Lower lobe of right lung (tissue), 2 donors: ENCODE results near the gene MYDGF. TPM values are rescaled to one million over a fixed set of nuclear protein-coding genes. Genes with fewer than 3 reads are reported as not detected.

Experiments used
- ATAC-seq, 2 donors: fragments of 200-7000 bp; cut with Tn5 transposase; one replicate each; pipeline ENCODE4 v1.9.1; 2020 to 2022; ENCODE audit warnings: mild to moderate bottlenecking in 2 of 2, moderate library complexity in 2 of 2
- DNase-seq: peaks from one replicate; pipeline ENCODE4 v3.0.0-alpha.2; 2020
- H3K27ac ChIP-seq: fragments of 200-600 bp; one replicate; pipeline ENCODE4 v1.8.0; 2022
- H3K27me3 ChIP-seq: fragments of 200-600 bp; one replicate; pipeline ENCODE4 v1.8.0; 2022; ENCODE audit warnings: low read depth
- H3K36me3 ChIP-seq: fragments of 200-600 bp; one replicate; pipeline ENCODE4 v1.8.0; 2022; ENCODE audit warnings: mild to moderate bottlenecking
- H3K4me1 ChIP-seq: fragments of 200-600 bp; one replicate; pipeline ENCODE4 v1.8.0; 2022
- H3K4me3 ChIP-seq: fragments of 200-600 bp; one replicate; pipeline ENCODE4 v1.8.0; 2022; ENCODE audit warnings: mild to moderate bottlenecking
- H3K9me3 ChIP-seq: fragments of 200-600 bp; one replicate; pipeline ENCODE4 v1.8.0; 2022
- intact Hi-C: fragments of 100-400 bp; cut with DNase I; formaldehyde crosslinking; loops from one replicate; pipeline ENCODE4 v1.11.0; 2022
- long read RNA-seq: library from polyadenylated mRNA; unstranded; transcript quantifications from one replicate; pipeline ENCODE4 v2.0.0, GENCODE V29; 2021
- total RNA-seq: library from RNA; stranded (reverse); fragmentation: NEBNext Ultra II Directional; extraction: Animal tissue kit (Norgen Biotek cat#: 25700); gene quantifications from one replicate; pipeline ENCODE4 v1.2.1, GENCODE V29; 2021
- TF ChIP-seq, protein P1 (sequence below): fragments of 200-600 bp; IDR thresholded peaks from one replicate; pipeline ENCODE4 v1.8.0; 2022; ENCODE audit warnings: antibody characterized with exemption, mild to moderate bottlenecking
- donor health status: DM: no; HTN: yes; CAD: no; lungs with severe emphysema.

The MYDGF gene
- 91.6 TPM for total RNA-seq
- long read RNA-seq, transcript MYDGF-201 (6 exons, 1,018 nt), result major isoform, 156 of 202 reads
- long read RNA-seq, partial matches to known transcripts, result 35 of 202 reads
- long read RNA-seq, other reads (novel, unspliced or antisense), result 11 of 202 reads

DNA sequence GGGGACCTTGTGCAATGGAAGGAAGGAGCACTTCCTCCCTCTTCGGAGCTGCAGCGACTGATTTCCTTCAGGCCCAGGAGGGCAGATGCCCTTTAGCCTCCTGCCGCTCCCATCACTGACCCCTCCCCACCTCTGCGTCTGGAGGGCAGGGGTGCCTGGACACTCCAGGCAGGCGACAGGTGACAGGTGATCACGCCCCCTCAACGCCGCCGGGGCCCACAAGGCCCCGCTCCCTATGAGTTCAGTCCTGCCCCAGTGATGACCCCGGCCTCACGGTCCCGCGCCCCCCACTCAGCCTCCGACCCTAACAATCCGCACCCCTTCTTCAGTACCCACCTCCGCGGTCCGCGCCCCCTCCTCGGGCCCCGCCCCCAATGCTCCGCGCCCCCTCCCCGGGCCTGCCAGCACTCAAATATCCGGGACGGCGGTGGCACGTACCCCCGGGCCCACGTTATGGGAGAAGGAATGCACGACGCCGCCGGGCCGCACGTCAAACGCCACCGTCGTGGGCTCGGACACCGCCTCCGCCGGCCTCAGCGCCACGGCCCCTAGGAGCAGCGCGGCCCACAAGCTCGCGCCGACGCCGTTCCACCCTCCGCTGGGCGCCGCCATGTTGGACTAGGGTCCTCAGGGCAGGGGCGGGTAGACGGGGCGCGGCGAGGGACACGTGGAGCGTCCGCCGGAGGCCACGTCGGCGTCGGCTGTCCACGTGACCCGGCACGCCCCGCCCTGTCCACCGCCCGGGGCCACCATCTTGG is at the start of gene MYDGF:
MYDGF (minus strand) TSS at position 620 of the 758 bp plus-strand sequence; CDS start at position 612, 8 bp downstream.
- peak within 1 kb of the TSS; percentile 71 for H3K27ac ChIP-seq
- H3K27me3 ChIP-seq, result no peaks in the 10 kb centered on the region
- peaks cover 19% of the 10 kb centered on the region for H3K4me1 ChIP-seq
- H3K9me3 ChIP-seq, result no peaks in the 10 kb centered on the region
- ATAC-seq (peak; percentile 99 to 100), DNase-seq (peak; percentile 97)
- TF ChIP-seq, protein P1, sequence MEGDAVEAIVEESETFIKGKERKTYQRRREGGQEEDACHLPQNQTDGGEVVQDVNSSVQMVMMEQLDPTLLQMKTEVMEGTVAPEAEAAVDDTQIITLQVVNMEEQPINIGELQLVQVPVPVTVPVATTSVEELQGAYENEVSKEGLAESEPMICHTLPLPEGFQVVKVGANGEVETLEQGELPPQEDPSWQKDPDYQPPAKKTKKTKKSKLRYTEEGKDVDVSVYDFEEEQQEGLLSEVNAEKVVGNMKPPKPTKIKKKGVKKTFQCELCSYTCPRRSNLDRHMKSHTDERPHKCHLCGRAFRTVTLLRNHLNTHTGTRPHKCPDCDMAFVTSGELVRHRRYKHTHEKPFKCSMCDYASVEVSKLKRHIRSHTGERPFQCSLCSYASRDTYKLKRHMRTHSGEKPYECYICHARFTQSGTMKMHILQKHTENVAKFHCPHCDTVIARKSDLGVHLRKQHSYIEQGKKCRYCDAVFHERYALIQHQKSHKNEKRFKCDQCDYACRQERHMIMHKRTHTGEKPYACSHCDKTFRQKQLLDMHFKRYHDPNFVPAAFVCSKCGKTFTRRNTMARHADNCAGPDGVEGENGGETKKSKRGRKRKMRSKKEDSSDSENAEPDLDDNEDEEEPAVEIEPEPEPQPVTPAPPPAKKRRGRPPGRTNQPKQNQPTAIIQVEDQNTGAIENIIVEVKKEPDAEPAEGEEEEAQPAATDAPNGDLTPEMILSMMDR, result no peak
- H3K36me3 ChIP-seq, result peaks cover 44% of the 10 kb centered on the region
- intact Hi-C loops, result no loop called here
- peak within 1 kb of the TSS; percentile 81 for H3K4me3 ChIP-seq

DNA sequence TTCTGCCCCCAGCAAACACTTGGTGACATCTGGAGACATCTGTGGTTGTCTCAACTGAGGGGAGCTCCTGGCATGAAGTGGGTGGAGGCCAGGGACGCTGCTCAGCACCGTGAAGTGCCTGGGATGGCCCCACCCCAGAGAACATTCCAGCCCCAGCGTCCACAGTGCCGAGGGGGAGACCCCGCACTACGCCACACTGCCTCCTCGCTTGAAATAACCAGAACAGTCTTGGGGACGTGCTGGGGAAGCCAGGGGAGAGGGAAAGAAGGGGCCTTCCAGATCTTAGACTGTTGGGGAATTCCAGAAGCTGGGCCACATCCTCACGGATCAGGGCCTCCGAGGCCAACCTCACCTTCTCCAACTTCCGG is 49.3 kb upstream of the MYDGF start:
- Histone ChIP-seq H3K4me3 (no peak overlapping the region), H3K36me3 (peaks cover 69% of the 10 kb centered on the region), H3K9me3 (no peaks in the 10 kb centered on the region), H3K4me1 (peaks cover 60% of the 10 kb centered on the region), H3K27me3 (no peaks in the 10 kb centered on the region), H3K27ac (no peak overlapping the region)
- TF ChIP-seq, protein P1, result no peak
- ATAC-seq (no peak), DNase-seq (peak; percentile 29)
- intact Hi-C loops, result no loop called here

DNA sequence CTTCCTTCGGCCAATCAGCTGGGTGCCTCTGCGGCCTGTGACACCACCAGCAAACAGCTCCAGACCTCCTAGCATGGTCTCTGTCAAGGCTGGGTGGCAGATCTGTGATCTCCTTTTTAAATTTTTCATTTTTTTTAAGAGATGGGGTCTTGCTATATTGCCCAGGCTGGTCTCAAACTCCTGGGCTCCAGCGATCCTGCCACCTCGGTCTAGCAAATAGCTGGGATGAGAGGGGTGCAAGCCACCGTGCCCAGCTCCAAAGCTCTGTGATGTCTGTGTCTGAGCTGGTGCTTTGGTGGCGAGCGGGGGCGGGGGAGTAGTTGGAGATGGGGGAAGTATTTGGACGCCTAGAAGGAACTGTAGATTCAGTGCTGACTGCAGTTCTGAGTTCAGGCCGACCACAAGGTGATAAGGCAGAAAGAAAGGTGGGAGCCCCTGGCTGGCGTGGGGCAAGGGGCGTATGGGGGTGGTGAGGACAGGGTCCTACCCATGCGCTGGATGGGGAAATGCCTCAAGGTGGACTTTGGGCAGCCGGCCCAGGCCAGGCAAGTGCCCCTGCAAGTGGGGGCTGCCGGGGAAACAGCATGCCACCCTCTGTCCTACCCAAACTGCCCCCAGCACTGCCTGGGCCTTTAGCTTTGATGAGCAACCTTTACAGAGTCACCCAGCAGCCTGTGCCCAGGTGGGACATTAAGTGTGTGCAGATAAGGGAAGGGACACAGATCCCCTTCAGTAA is 48.0 kb upstream of the MYDGF start:
- peaks cover 82% of the 10 kb centered on the region for H3K36me3 ChIP-seq
- TF ChIP-seq, protein P1, result no peak
- peaks cover 72% of the 10 kb centered on the region for H3K4me1 ChIP-seq
- H3K27ac ChIP-seq, result peak overlapping the region; percentile 36
- H3K27me3 ChIP-seq, result no peaks in the 10 kb centered on the region
- ATAC-seq (no peak), DNase-seq (no peak)
- intact Hi-C loops, result no loop called here
- H3K4me3 ChIP-seq, result no peak overlapping the region
- H3K9me3 ChIP-seq, result no peaks in the 10 kb centered on the region

DNA sequence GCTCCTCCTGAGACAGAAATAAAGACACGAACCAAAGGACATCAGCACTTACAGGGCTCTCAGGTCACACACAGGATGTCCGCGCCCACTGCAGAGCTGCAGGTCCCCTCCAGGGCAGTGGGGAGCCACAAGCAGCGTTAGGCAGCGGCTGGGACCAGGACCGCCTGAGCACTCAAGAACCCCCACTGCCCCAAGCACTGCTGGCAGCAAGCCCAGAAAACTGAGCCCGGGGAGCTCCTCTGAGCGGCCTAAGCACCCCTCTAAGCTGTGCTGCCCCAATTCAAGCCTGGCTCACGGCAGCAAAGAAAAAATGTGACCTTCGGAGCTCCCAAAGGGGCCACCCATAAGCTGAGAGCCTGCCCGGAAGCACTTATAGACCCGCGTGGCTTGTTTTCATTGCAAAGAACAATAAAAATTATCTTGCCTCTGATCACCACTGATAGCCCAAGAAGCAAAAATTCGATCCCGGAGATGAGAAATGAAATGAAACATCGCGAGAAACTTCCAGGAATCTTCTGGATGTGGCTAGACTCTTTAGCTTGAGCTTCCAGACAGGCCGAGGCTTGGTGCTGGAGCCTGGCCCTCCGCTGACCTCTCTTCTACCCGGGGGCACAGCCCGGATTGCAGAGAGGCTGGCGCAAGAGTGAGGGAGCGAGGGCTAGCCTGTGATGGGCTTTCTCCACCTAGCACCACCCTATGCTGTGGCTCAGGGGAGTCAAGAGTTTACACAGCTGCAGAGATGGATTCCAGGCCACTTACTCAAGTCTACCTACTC is 47.2 kb upstream of the MYDGF start:
- H3K4me1 ChIP-seq, result peaks cover 68% of the 10 kb centered on the region
- intact Hi-C loops, result no loop called here
- DNase-seq, result peak; percentile 78

More for the DNA sequence above, 47.2 kb upstream of the MYDGF start:
- TF ChIP-seq, protein P1, result no peak
- Histone ChIP-seq H3K4me3 (peak overlapping the region; percentile 42), H3K36me3 (peaks cover 90% of the 10 kb centered on the region), H3K27ac (peak overlapping the region; percentile 60), H3K27me3 (no peaks in the 10 kb centered on the region), H3K9me3 (no peaks in the 10 kb centered on the region)
- ATAC-seq, result peak; percentile 76 to 77
